HG03442 (cell line): ENCODE data around the gene SLC25A26.
A peak's percentile ranks its signal among the peaks of the same experiment; 100 is the strongest.

Experiments
- ATAC-seq: cut with Tn5 transposase; IDR thresholded peaks from one replicate; pipeline ENCODE4 v1.9.1; 2021; ENCODE audit warnings: mild to moderate bottlenecking, moderate library complexity; ENCODE audit not compliant: unreplicated experiment

SLC25A26 gene

GRCh38 chr3:66366747-66367146 is 145.9 kb downstream of the SLC25A26 start:
- no peak for ATAC-seq

GRCh38 chr3:66367979-66368378 is 147.2 kb downstream of the SLC25A26 start:
- no peak for ATAC-seq

DNA sequence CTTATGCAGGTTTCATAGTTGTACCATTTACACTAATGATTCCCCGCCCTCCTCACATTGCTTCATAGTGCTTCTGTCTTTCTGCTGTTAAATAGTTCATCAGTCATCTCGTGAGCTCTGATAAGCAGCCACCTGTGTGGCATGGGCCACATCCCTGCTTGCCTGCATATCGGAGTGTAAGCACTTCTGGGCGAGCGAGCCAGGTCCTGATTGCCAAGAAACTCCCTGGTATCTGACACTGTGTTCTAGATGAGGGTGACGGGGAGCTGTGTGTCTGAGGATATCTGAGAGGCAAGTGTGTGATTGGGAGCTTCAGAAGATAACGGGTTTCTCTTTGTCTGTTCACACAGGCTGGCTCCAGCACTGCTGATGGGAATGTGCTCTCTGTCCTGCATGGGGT is 149.4 kb downstream of the SLC25A26 start:
- ATAC-seq: no peak

DNA sequence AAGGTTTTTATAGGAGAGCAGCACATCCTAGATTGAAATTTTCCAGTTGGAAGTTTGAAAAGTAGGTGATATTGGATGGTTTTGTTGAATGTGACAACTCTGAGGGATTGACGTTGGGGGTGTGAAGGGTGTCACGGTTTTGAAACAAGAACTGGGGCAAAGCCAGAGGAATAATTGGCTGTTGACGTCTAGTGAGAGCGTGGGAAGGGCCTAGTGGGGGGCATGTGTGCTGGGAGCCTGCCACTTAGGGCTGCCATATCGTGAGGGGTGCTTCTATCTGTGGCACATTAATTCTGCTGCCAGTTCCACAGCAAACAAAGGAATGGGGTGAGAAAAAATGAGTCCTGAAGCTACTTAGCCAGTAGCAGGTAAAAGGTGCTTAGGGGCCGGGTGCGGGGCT is 150.6 kb downstream of the SLC25A26 start:
- no peak for ATAC-seq

DNA sequence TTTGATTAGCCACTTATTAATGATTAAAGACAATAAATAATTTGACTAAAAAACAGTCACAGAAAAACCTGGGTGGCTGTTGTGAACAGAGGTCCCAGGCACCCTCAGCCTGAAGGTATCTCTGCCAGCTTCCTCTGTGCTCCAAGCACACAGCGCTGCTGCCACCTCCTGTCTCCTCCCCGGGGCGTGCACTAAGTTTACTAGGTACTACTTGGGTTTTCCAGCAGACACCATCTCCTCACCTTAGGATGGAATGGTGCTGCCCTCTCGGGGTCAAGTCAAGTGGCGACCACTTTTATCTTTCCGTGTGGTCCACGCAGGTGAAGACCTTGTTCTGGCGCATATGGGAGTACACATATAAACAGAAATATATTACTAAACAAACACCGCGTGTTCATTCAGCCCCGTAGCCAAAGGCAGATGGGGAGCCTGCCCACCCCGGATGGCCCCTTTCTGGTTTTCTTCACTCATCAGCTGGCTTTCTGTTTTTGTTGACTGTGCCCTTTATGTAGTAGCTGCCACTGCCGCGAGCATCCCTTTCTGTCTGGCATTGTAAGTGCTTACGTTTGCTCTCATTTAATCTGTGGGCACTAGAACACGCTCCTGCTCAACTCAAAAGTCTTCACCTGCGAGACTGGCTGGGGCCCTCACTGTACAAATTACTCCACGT is 152.0 kb downstream of the SLC25A26 start:
- ATAC-seq: no peak

GRCh38 chr3:66376568-66376967 is 155.8 kb downstream of the SLC25A26 start:
- no peak for ATAC-seq

DNA sequence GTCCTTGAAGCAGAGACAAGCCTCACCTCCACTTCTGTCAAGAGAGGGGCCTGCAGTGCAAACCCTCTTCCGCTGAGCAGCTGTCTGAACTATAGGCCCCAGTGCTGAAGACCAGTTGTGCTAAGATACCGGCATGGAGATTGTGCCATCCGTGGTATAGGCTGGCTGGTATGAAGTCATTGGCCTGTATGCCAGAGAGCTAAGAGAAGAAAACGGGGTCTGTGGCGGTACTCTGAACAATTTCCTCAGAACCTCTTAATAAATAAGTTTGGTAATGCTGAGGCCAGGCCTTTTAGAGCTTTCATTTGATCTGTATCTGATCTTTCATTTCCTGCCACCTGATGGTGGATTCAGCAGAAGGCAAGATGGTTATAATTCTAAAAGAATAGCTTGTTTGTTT is 157.0 kb downstream of the SLC25A26 start:
- ATAC-seq: no peak

DNA sequence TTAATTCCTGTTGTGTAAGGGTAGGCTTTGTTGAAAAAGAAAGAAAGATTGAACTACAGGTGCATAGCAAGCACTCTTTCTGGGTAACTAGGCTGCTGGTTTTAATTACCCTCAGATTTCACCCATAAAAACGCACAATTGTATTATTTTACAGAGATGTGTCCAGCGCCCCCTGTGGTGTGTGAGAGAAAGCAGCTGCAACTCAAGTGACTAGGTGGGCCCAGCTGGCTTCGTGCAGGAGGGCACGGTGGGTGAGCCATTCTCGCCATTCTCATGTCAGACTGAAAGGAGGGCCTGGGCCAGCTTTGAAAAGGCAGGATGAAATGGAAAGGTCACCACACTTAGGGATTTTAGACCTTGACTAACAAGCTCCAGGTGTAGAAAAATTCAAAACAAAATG is 157.5 kb downstream of the SLC25A26 start:
- no peak for ATAC-seq

GRCh38 chr3:66379565-66379964 is 158.8 kb downstream of the SLC25A26 start:
- ATAC-seq: no peak

DNA sequence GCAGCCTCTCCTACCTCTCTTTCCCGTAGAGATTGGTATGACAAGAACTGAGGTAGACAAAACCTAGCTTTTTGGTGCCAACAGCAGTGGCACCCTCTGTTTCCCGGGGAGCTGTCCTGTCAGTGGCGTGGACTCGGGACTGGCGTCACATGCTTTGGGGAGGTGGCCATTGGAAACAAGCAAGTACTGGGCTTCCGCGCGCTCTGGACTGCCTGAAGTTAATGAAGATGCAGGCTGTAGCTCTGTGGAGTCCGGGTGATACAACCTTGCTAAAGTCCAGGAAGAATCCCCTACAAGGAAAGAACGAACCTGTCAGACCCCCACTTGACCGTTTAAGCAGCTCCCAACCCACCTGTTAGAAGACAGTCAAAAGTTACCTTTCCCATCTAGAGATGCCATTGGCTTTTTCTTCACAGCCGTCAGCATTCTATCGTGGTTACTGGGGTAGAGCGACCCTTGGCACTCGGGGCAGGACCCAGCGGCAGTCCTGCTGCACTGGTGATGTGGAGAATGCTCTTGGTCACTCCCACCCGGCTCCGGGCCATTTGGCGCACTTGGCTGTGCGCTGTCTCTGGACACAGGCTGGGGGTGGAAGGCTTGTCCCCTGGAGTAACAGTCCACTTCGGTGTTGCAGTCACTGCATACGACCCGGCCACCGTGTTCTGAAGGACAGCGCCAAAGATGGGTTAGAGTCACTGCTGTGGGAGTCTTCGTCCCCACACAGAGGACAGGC is 159.6 kb downstream of the SLC25A26 start:
- no peak for ATAC-seq

GRCh38 chr3:66381626-66382025 is 160.8 kb downstream of the SLC25A26 start:
- ATAC-seq: no peak

- ATAC-seq: no peak
Observed at GRCh38 chr3:66382142-66382541, 161.3 kb downstream of the SLC25A26 start.

- no peak for ATAC-seq
Observed at GRCh38 chr3:66383023-66383422, 162.2 kb downstream of the SLC25A26 start.

DNA sequence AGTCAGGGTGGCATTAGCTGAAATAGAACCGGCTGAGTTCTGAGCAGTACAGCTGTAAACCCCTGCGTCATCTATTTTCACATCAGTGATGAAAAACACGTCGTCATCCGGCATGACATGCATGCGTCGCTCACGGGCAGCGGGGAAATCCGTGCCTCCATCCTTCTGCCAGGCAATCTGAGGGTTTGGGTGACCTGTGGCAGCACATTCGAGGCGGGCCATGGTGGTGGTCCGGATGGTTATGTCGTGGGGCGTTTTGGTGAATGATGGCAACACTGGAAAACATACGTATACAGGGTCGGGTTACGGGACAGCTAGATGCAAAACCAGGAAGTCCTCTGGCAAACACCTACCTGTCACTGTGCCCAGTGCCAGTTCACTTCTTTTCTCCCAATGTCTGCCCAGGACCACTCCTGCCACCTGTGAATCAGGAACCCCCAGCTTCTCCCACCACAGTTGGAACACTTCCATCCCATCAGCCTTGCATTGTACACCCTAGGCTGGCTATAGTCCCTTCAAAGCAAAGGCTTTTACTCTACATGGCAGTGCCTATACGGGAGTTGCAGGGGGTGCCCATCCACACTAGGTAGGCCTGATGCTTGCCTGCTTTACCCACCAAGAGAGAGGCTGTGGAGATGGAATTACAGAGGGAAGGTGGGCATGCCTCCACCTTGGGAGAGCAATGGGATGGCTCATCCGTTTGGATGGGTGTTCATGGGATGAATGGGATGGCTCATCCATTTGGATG is 163.4 kb downstream of the SLC25A26 start:
- ATAC-seq: no peak

DNA sequence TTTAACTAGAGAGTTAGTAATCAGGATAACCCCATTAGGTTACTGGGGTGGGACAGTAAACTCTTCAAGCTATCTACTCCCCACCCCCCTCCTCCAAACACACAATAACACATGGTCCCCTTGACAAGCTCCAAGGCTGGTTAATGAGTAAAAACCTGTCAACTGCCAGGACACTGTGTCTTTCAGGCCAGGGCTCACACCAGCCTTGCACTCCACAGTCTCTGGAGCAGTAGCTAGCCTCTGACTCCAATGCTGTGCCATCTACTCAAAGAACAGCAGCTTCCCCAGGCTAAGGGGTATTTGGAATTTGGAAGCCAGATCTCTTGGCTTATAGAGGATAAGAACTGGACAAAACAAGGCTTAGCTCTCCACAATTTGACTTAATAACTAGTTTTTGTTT is 164.3 kb downstream of the SLC25A26 start:
- no peak for ATAC-seq

- ATAC-seq: peak; percentile 81
Observed at GRCh38 chr3:66386011-66386924, 165.5 kb downstream of the SLC25A26 start.

- ATAC-seq: peak; percentile 52
Observed at GRCh38 chr3:66386925-66387650, 166.3 kb downstream of the SLC25A26 start.

DNA sequence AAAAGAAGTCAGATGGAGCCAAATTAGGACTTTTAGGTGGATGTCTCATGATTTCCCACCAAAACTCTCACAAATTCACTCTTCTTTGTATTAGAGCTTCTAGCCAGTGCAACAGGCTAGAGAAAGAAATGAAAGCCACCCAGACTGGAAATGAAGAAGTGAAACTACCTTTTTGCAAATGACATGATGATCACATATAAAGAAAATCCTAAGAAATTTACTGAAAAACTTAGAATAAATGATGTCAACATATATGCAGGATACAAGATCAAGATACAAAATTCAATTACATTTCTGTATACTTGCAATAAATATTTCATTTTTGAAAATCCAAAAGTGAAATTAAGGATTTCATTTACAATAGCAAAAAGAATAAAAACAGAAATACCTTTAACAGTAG is 169.2 kb downstream of the SLC25A26 start:
- peak; percentile 25 for ATAC-seq

DNA sequence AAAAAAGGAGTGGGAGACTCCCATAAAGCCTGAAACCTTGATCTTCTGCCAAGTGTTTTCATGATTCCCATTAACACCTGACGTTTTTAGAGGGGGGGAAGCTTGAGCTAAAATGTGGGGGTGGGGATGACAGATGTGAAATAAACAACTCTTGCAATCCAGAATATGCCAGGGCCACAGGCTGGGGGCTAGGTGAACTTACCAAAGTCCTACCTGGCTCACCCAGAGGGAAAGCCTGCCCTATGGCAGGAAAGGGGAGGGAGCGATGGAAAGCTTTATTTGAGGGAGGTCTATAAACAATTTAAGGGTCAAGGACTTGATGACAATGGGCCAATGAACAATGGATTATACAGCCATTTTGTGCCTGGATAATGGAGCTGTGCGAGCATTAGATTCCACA is 171.7 kb downstream of the SLC25A26 start:
- ATAC-seq: no peak

GRCh38 chr3:66392966-66393332 is 172.1 kb downstream of the SLC25A26 start:
- no peak for ATAC-seq
